GM12872 (cell line): ENCODE data around the gene NUAK1.

Source experiments
- CTCF ChIP-seq: IDR thresholded peaks from 3 replicates; pipeline ENCODE4 v1.5.1; 2011; ENCODE audit warnings: low read depth, mild to moderate bottlenecking, low read length, moderate library complexity; ENCODE audit not compliant: insufficient read depth

NUAK1 gene

GRCh38 chr12:106098691-106099200, 40.0 kb downstream of the NUAK1 start:
- no peak for TF ChIP-seq CTCF

DNA sequence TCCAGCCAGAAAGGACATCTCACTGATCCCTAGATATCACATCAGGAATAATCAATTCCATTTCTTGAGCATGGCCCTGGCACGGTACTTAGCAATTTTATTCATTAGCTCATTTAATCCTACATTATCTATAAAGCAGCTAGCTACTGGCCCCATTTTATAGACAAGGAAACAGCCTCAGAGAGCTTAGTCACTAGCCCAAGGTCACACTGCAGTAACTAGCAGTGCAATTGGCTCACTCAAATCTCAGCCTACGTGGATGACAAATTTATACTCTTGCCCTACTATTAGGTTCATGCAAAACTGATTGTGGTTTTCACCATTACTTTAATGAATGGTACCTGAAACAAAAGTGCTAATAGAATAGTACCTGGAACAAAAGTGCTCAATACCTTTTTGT, 41.7 kb downstream of the NUAK1 start:
- no peak for TF ChIP-seq CTCF

GRCh38 chr12:106096376-106096775, 42.4 kb downstream of the NUAK1 start:
- no peak for TF ChIP-seq CTCF

GRCh38 chr12:106094304-106094703, 44.5 kb downstream of the NUAK1 start:
- TF ChIP-seq CTCF: no peak

DNA sequence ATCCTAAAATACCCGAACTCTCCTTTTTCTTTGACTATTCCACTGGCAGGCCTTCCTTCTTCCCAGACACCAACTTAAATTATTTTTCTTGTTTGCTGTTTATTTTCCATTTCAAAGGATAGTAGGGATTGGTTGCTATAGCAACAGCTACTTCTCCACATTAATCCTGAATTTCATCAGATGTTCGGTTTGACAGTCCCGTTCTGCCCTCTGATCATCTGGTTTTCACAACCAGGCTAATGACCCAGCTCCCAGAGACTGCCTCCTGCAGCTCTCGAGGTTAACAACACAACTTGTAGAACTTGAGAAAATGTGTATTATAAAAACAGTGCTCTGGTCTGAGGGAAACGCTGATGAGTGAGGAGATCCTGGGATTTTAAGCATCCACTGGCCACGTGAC, 45.5 kb downstream of the NUAK1 start:
- TF ChIP-seq CTCF: no peak

DNA sequence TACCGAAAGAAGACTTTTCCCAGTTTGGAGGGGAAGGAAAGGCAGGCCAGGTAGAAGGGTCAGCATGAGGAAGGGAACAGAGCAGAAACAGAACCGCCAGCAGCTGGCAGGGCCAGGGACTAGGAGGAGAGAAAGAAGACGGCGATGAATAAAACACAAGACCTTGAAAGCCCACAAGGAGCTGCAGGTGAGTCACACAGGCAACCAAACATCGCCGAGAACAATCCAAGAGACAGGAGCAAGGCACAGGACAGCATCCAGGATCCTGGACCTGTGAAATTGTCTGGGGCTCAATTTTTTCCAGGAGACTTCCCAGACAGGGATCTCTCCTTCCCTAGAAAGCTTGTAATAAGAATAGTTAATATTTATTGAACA, 47.3 kb downstream of the NUAK1 start:
- no peak for TF ChIP-seq CTCF

- no peak for TF ChIP-seq CTCF
Observed at GRCh38 chr12:106090591-106091445, 47.9 kb downstream of the NUAK1 start.
